K562 (cell line): ENCODE data around the gene RAB3D. TPM values are rescaled to one million over a fixed set of nuclear protein-coding genes. Genes with fewer than 3 reads are reported as not detected.

Source experiments
- CBFA2T2 ChIP-seq: fragments of 450-650 bp; conservative IDR thresholded peaks from 2 replicates; pipeline ENCODE4 v1.6.1; 2017; ENCODE audit warnings: mild to moderate bottlenecking
- ETV1 ChIP-seq: fragments of 450-650 bp; conservative IDR thresholded peaks from 2 replicates; pipeline ENCODE4 v1.6.1; 2016; ENCODE audit warnings: missing genetic modification characterization, control low read depth, low read depth, missing compliant biosample characterization
- GATAD2A ChIP-seq: fragments of 450-650 bp; IDR thresholded peaks from 2 replicates; pipeline ENCODE4 v1.6.1; 2017
- JUND ChIP-seq, 2 experiments: IDR thresholded peaks; 2 replicates in 1 of 2; 3 replicates in 1 of 2; pipeline ENCODE4 v1.6.1; 2011; ENCODE audit warnings: borderline replicate concordance in 2 of 2, low read depth in 2 of 2, low read length in 2 of 2, improper control_type of control experiment in 1 of 2, missing biosample characterization in 1 of 2, missing genetic modification characterization in 1 of 2, missing genetic modification reagents in 1 of 2
- KDM2B ChIP-seq: fragments of 250-450 bp; sonication (Bioruptor Pico); IDR thresholded peaks from 2 replicates; pipeline ENCODE4 v1.8.0; 2021; ENCODE audit warnings: mild to moderate bottlenecking, moderate library complexity
- MNT ChIP-seq, 2 experiments: fragments of 450-650 bp; conservative IDR thresholded peaks; 2 replicates each; pipeline ENCODE4 v1.6.1; 2017; ENCODE audit warnings: mild to moderate bottlenecking in 2 of 2, moderate library complexity in 2 of 2
- PRMT5 ChIP-seq: sonication (generic); formaldehyde crosslinking; IDR thresholded peaks from 2 replicates; pipeline ENCODE4 v1.5.0; 2020; ENCODE audit warnings: missing genetic modification reagents
- RNF219 ChIP-seq: fragments of 250-450 bp; sonication (Bioruptor Pico); IDR thresholded peaks from 2 replicates; pipeline ENCODE4 v1.5.0; 2022; ENCODE audit warnings: mild to moderate bottlenecking
- RREB1 ChIP-seq: fragments of 250-450 bp; sonication (Bioruptor Pico); IDR thresholded peaks from 2 replicates; pipeline ENCODE4 v1.4.0; 2020
- SMARCA5 ChIP-seq: fragments of 450-650 bp; IDR thresholded peaks from 2 replicates; pipeline ENCODE4 v1.6.1; 2016
- SMARCB1 ChIP-seq: IDR thresholded peaks from 2 replicates; pipeline ENCODE4 v1.6.1; 2011; ENCODE audit warnings: improper control_type of control experiment, low read depth; ENCODE audit not compliant: insufficient read length
- SP1 ChIP-seq: sonication (generic); formaldehyde crosslinking; IDR thresholded peaks from 2 replicates; pipeline ENCODE4 v1.8.1; 2022; ENCODE audit warnings: mild to moderate bottlenecking, missing genetic modification reagents
- SREBF2 ChIP-seq: sonication (generic); formaldehyde crosslinking; IDR thresholded peaks from 2 replicates; pipeline ENCODE4 v1.4.0; 2020; ENCODE audit warnings: mild to moderate bottlenecking, missing genetic modification reagents
- ZBTB33 ChIP-seq: sonication (generic); formaldehyde crosslinking; IDR thresholded peaks from 2 replicates; pipeline ENCODE4 v1.8.1; 2023; ENCODE audit warnings: mild to moderate bottlenecking, missing genetic modification reagents
- ZFP1 ChIP-seq: fragments of 450-650 bp; formaldehyde crosslinking; IDR thresholded peaks from 2 replicates; pipeline ENCODE4 v1.4.0; 2020; ENCODE audit warnings: mild to moderate bottlenecking, mixed read lengths
- ZNF316 ChIP-seq: fragments of 450-650 bp; IDR thresholded peaks from 2 replicates; pipeline ENCODE4 v1.6.1; 2016
- polyA plus RNA-seq, 8 experiments: library from polyadenylated mRNA; depleted of rRNA in 4 of 8; stranded (reverse) in 5 of 8; unstranded in 3 of 8; fragments of >200 nt; fragmentation: Nextera tagmentation in 2 of 8; fragmentation: Illumina TruSeq in 1 of 8; extraction: Ambion mirVana in 2 of 8; extraction: Trizol in 1 of 8; gene quantifications; 2 replicates each; pipeline versions ENCODE4 v1.2.1 to v1.2.3, GENCODE V29; 2011 to 2014; ENCODE audit warnings: inconsistent platforms in 1 of 8, missing spikeins in 1 of 8
- total RNA-seq, 7 experiments: library from RNA; depleted of rRNA in 6 of 7; stranded (reverse); fragments of >200 nt in 6 of 7; fragmentation: Illumina TruSeq in 2 of 7; extraction: Trizol in 2 of 7; gene quantifications; 2 replicates each; pipeline versions ENCODE4 v1.2.1 to v1.2.3, GENCODE V29; 2011 to 2021; ENCODE audit warnings: low replicate concordance in 1 of 7

The RAB3D gene
- total and polyA plus RNA-seq, 9 of the 15 experiments (the other 6 are each of a cell fraction or from before 2014, with no cell fraction given), result 0.34 to 3.3 (median 1.3) TPM

- TF ChIP-seq RREB1 (CRISPR knock-in tag) (no peak), JUND (IDR thresholded peaks at IDR 0.05; ENCODE audit: borderline replicate concordance, low read depth, low read length) (no peak), JUND (tag; IDR thresholded peaks at IDR 0.05; ENCODE audit: borderline replicate concordance, low read depth, low read length) (no peak), SREBF2 (CRISPR knock-in tag) (no peak), ETV1 (tag) (no peak), SMARCB1 (no peak), SMARCA5 (no peak), ZFP1 (CRISPR knock-in tag) (no peak), ZNF316 (no peak), KDM2B (CRISPR knock-in tag) (no peak), CBFA2T2 (no peak), MNT (conservative IDR thresholded peaks at IDR 0.05) (0 out of 4 replicates have a peak, but pooled peaks of 1 of the 2 experiments have one; percentile 30), GATAD2A (no peak), RNF219 (CRISPR knock-in tag) (no peak), ZBTB33 (CRISPR knock-in tag) (peak; percentile 100), PRMT5 (CRISPR knock-in tag) (no peak), SP1 (peak; percentile 72; the same call in 1 of the 2 replicates)
These were observed 21.7 kb upstream of the RAB3D start (continued) for GRCh38 chr19:11361037-11361770.
